Lower leg skin (tissue), 3 donors: ENCODE data around the gene KATNAL2.
"Not testable (repeated sequence)": the region's sequence is repeated elsewhere in the genome, so short reads cannot be mapped to it uniquely, and the experiment has no call there.

Source experiments
- CTCF ChIP-seq, 3 donors: fragments of 450-650 bp; IDR thresholded peaks; one replicate each; pipeline ENCODE4 v1.5.1; 2016; ENCODE audit warnings: antibody characterized with exemption in 3 of 3, mild to moderate bottlenecking in 3 of 3, moderate library complexity in 2 of 3
- POLR2A ChIP-seq, 2 donors: fragments of 450-650 bp; IDR thresholded peaks; one replicate each; pipeline ENCODE4 v1.6.1; 2016 to 2017; ENCODE audit warnings: antibody characterized with exemption in 2 of 2, mild to moderate bottlenecking in 1 of 2, moderate library complexity in 1 of 2

GRCh38 chr18:46966266-46966665 is 48.9 kb downstream of the KATNAL2 start:
- not testable (repeated sequence) for TF ChIP-seq POLR2A, CTCF (IDR thresholded peaks at IDR 0.05)
